ENCODE results near the gene PDE11A. TPM values are rescaled to one million over a fixed set of nuclear protein-coding genes. Genes with fewer than 3 reads are reported as not detected.
"Not testable (repeated sequence)": the region's sequence is repeated elsewhere in the genome, so short reads cannot be mapped to it uniquely, and the experiment has no call there.

The PDE11A gene
- total RNA-seq, 1 experiment from 2014 or later: 0.13 TPM

DNA sequence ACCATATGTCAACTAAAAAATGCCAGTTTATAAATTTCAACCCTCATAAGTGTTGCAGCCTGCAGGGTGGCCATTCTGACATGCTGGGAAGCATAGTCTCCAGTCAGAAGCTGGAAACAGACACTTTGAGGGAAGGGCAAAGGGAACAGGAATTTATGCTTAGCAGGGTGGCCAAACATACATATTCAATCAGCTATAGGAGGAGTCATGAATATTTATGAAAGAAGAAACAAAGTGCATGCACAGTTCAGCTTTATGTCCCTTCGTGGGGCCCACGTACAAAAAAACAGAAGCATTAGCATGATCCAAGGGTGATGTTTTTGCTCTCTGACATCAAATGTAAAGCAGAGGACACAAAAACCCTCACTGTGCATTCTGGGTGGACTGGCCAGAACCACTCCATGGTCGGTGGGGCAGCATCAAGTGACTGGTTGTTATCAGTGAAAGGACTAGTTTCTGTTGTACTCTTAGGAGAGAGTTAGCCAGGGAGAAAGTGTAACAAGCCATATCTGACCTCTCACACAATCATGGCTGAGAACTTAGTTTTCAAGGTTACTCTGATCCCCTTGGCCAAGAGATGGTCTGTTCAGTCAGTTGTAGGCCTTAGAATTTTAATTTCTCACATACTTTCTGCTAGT is 9.9 kb upstream of the PDE11A start:
- H2BK5ac ChIP-seq (ENCODE audit: insufficient read length, low read length): no peak overlapping the region
- TF ChIP-seq, protein P1, sequence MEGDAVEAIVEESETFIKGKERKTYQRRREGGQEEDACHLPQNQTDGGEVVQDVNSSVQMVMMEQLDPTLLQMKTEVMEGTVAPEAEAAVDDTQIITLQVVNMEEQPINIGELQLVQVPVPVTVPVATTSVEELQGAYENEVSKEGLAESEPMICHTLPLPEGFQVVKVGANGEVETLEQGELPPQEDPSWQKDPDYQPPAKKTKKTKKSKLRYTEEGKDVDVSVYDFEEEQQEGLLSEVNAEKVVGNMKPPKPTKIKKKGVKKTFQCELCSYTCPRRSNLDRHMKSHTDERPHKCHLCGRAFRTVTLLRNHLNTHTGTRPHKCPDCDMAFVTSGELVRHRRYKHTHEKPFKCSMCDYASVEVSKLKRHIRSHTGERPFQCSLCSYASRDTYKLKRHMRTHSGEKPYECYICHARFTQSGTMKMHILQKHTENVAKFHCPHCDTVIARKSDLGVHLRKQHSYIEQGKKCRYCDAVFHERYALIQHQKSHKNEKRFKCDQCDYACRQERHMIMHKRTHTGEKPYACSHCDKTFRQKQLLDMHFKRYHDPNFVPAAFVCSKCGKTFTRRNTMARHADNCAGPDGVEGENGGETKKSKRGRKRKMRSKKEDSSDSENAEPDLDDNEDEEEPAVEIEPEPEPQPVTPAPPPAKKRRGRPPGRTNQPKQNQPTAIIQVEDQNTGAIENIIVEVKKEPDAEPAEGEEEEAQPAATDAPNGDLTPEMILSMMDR (conservative IDR thresholded peaks at IDR 0.05): no peak
- H3K27ac ChIP-seq (ENCODE audit: insufficient read length, low read depth, low read length): no peak overlapping the region
- H2BK15ac ChIP-seq (ENCODE audit: low read depth, low read length): no peak overlapping the region
- WGBS (ENCODE audit: extremely low coverage, insufficient read length, low lambda C conversion rate): no CpG with 5 or more reads among the region's 3 CpGs
- Mint-ChIP-seq H3K9me3 (peaks cover 5 to 7% of the 10 kb centered on the region in 2 experiments; a peak in 4 of 5 replicates), H3K4me3 (no peak overlapping the region), H3K27ac (no peak overlapping the region), H3K36me3 (ENCODE audit: insufficient read depth in 1 of 3, low read depth in 3 of 3) (no peaks in the 10 kb centered on the region), H3K27me3 (ENCODE audit: low read depth) (peaks cover 2% of the 10 kb centered on the region), H3K4me1 (peaks cover 7 to 8% of the 10 kb centered on the region in 2 experiments)
- H2BK120ac ChIP-seq (ENCODE audit: low read depth, low read length, poor library complexity, severe bottlenecking): no peak overlapping the region
- H2AK5ac ChIP-seq (ENCODE audit: insufficient read length, low read length): no peak overlapping the region
- no peak overlapping the region for H4K5ac ChIP-seq (ENCODE audit: insufficient read length, low read depth, low read length)
- no peak overlapping the region for H3T11ph ChIP-seq (ENCODE audit: low read length)
- no peaks in the 10 kb centered on the region for H3K23me2 ChIP-seq (ENCODE audit: insufficient read length, low read depth, low read length, poor library complexity, severe bottlenecking)
- no peaks in the 10 kb centered on the region for H4K20me1 ChIP-seq (ENCODE audit: control insufficient read depth, insufficient read depth, insufficient read length)
- no peaks in the 10 kb centered on the region for H3K27me3 ChIP-seq (ENCODE audit: insufficient read depth, low read length)
- H3K23ac ChIP-seq (ENCODE audit: insufficient read length, low read depth, low read length): no peak overlapping the region
- no peak overlapping the region for H3K14ac ChIP-seq (ENCODE audit: insufficient read depth, low read length)
- H3K4me1 ChIP-seq (ENCODE audit: insufficient read depth, low read length): 0 out of 2 replicates have a peak, but pooled peaks cover 3% of the 10 kb centered on the region
- no peak overlapping the region for H3K4ac ChIP-seq (ENCODE audit: low read depth, low read length)
- H3K18ac ChIP-seq (ENCODE audit: insufficient read length, low read depth, low read length): peak overlapping the region; percentile 58
- H3K9ac ChIP-seq (ENCODE audit: extremely low read depth, insufficient read length, low read length): no peak overlapping the region
- no peak for DNase-seq
- no peak overlapping the region for H3K4me2 ChIP-seq (ENCODE audit: insufficient read depth, insufficient read length, low read length)
- H3K79me2 ChIP-seq (ENCODE audit: insufficient read depth, low read length): no peaks in the 10 kb centered on the region
- no peak overlapping the region for H3K56ac ChIP-seq (ENCODE audit: insufficient read length, low read depth, low read length)
- H4K91ac ChIP-seq (ENCODE audit: insufficient read length, low read depth, low read length): no peak overlapping the region
- no peak overlapping the region for H2BK12ac ChIP-seq (ENCODE audit: insufficient read length, low read depth, low read length)
- H2BK20ac ChIP-seq (ENCODE audit: low read depth, low read length, poor library complexity, severe bottlenecking): no peak overlapping the region
- no peak overlapping the region for H4K8ac ChIP-seq (replicated peaks; ENCODE audit: insufficient read length, low read depth, low read length)
- H3K79me1 ChIP-seq (ENCODE audit: insufficient read depth, low read depth, low read length, poor library complexity, severe bottlenecking): no peaks in the 10 kb centered on the region
- no peaks in the 10 kb centered on the region for H3K9me3 ChIP-seq (ENCODE audit: control insufficient read depth, low read depth, low read length)
- no peak overlapping the region for H2AFZ ChIP-seq (ENCODE audit: low read length)

DNA sequence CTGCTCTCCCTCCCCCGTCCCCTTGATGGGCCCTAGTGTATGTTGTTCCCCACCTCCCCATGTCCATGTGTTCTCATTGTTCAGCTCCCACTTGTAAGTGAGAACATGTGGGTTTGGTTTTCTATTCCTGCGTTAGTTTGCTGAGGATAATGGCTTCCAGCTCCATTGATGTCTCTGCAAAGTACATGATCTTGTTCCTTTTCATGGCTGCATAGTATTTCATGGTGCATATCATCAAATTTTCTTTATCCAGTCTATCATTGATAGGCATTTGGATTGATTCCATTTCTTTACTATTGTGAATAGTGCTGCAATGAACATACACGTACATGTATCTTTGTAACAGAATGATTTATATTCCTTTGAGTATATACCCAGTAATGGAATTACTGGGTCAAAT is 6.7 kb upstream of the PDE11A start:
- no CpG with 5 or more reads among the region's 3 CpGs for WGBS (ENCODE audit: extremely low coverage, insufficient read length, low lambda C conversion rate)
- not testable (repeated sequence) for DNase-seq; H3K79me2 ChIP-seq (ENCODE audit: insufficient read depth, low read length); H3K9ac ChIP-seq (ENCODE audit: extremely low read depth, insufficient read length, low read length); H3K18ac ChIP-seq (ENCODE audit: insufficient read length, low read depth, low read length); H2BK120ac ChIP-seq (ENCODE audit: low read depth, low read length, poor library complexity, severe bottlenecking); H3K4me3 Mint-ChIP-seq; H2BK20ac ChIP-seq (ENCODE audit: low read depth, low read length, poor library complexity, severe bottlenecking); H2BK15ac ChIP-seq (ENCODE audit: low read depth, low read length); H3K23me2 ChIP-seq (ENCODE audit: insufficient read length, low read depth, low read length, poor library complexity, severe bottlenecking); H3K56ac ChIP-seq (ENCODE audit: insufficient read length, low read depth, low read length); H3K4me2 ChIP-seq (ENCODE audit: insufficient read depth, insufficient read length, low read length); H4K5ac ChIP-seq (ENCODE audit: insufficient read length, low read depth, low read length); H3K27ac ChIP-seq (ENCODE audit: insufficient read length, low read depth, low read length); H3K14ac ChIP-seq (ENCODE audit: insufficient read depth, low read length); H2BK5ac ChIP-seq (ENCODE audit: insufficient read length, low read length); H4K91ac ChIP-seq (ENCODE audit: insufficient read length, low read depth, low read length); H2BK12ac ChIP-seq (ENCODE audit: insufficient read length, low read depth, low read length); H3K4me1 Mint-ChIP-seq; H2AK5ac ChIP-seq (ENCODE audit: insufficient read length, low read length); H3T11ph ChIP-seq (ENCODE audit: low read length); H3K9me3 Mint-ChIP-seq; H3K23ac ChIP-seq (ENCODE audit: insufficient read length, low read depth, low read length); H2AFZ ChIP-seq (ENCODE audit: low read length); H3K79me1 ChIP-seq (ENCODE audit: insufficient read depth, low read depth, low read length, poor library complexity, severe bottlenecking); H4K20me1 ChIP-seq (ENCODE audit: control insufficient read depth, insufficient read depth, insufficient read length); H3K27ac Mint-ChIP-seq; H3K27me3 ChIP-seq (ENCODE audit: insufficient read depth, low read length); H3K4ac ChIP-seq (ENCODE audit: low read depth, low read length); H3K36me3 Mint-ChIP-seq (ENCODE audit: insufficient read depth in 1 of 3, low read depth in 3 of 3); H4K8ac ChIP-seq (replicated peaks; ENCODE audit: insufficient read length, low read depth, low read length); H3K4me1 ChIP-seq (ENCODE audit: insufficient read depth, low read length); H3K9me3 ChIP-seq (ENCODE audit: control insufficient read depth, low read depth, low read length)
- peaks cover 19% of the 10 kb centered on the region for H3K27me3 Mint-ChIP-seq (ENCODE audit: low read depth)
